Lower leg skin (tissue), 4 donors: ENCODE measurements around the gene SELENOP. TPM values are rescaled to one million over a fixed set of nuclear protein-coding genes. Genes with fewer than 3 reads are reported as not detected.

Source experiments
- DNase-seq, 2 donors: peaks; one replicate each; pipeline ENCODE4 v3.0.0-alpha.2; 2019; ENCODE audit warnings: low spot score in 2 of 2
- H3K4me3 ChIP-seq: fragments of 200-600 bp; sonication (generic); 2 replicates; pipeline ENCODE4 v1.5.1; 2017; ENCODE audit warnings: mild to moderate bottlenecking, low read depth; ENCODE audit not compliant: poor library complexity, severe bottlenecking
- CTCF ChIP-seq, 3 donors: fragments of 450-650 bp; IDR thresholded peaks; one replicate each; pipeline ENCODE4 v1.5.1; 2016; ENCODE audit warnings: antibody characterized with exemption in 3 of 3, mild to moderate bottlenecking in 3 of 3, moderate library complexity in 2 of 3
- POLR2A ChIP-seq, 2 donors: fragments of 450-650 bp; IDR thresholded peaks; one replicate each; pipeline ENCODE4 v1.6.1; 2016 to 2017; ENCODE audit warnings: antibody characterized with exemption in 2 of 2, mild to moderate bottlenecking in 1 of 2, moderate library complexity in 1 of 2
- WGBS, 2 donors: methylation state at CpG; one replicate each; pipeline ENCODE4 v1.1.5; 2018; 5-methylcytosine and 5-hydroxymethylcytosine counted together
- intact Hi-C: fragments of 100-400 bp; cut with DNase I; formaldehyde crosslinking; loops from one replicate; pipeline ENCODE4 v1.15.0; 2023; ENCODE audit warnings: low total_unique reads
- total RNA-seq, 4 donors: library from RNA; depleted of rRNA; stranded (reverse); fragments of >200 nt; gene quantifications; one replicate each; pipeline ENCODE4 v1.1.0, GENCODE V29; 2016

SELENOP gene
- total RNA-seq, 4 donors from 2014 or later, result 217 to 311 (median 223) TPM

DNA sequence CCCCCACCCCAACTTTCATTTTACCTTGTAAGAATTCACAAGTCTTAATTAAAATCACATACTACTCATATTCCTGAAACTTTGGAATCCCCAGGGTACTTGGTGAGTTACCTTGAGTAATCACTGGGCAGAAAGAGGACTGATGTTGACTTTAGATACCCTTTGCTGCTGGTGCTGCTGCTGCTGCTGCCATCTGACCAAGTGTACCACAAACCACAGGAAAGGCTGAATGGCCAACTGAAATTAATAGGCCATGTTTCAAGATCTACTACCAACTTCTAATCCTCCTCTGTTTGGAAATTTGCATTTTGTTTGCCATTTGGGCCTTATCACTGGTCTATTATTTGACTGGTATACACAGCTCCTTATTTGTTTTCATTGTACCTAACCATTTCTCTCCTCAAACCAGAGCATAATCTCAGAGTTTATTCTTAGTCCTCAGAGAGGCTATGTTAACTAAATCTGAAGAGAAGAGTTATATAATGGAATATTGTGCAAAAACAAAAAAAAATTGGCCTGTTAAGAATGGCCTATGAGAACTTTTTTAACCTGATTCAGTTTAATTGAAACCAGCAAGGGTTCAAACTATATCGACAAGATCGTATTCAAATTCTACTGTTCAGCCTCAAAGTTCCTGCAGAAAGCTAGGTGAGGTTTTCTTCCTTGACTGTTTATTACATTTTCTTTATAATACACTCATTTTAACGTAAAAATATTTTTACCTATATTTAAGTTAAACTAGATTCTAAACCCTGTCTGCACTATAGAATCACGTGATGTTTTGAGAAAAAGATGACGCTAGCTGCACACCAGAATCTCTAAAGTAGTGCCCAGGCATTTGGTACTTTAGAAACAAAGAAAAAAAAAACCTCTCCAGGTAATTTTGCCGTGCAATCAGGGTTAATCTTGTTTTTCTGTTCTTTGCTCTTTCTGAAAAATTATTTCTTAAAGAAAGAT lies 13.1 kb downstream of the SELENOP start:
- no peak for DNase-seq
- 86 to 93% methylated on average over 6 of the region's 6 CpGs for WGBS, 2 donors
- TF ChIP-seq POLR2A (IDR thresholded peaks at IDR 0.05) (no peak), CTCF (IDR thresholded peaks at IDR 0.05) (no peak)
- intact Hi-C loops, result no loop called here
- no peak overlapping the region for H3K4me3 ChIP-seq

DNA sequence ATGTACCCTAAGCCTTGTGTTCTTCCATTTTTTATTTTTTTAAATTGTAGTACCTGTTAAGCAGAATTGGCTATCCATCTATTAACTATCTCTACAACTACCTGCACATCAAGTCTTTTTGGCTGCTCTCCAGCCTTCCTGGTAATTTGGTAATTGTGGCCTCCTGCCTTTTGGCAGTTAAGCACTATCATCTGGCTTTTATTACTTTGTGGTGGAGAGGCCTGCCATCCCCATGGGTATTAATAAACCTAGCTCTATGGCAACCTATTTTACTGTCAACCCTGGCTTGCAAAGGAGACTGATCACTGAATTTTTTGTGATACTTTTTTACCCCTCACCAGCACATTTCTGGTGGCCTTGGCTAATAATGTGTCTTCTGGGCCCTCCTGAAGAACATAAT lies 20.5 kb downstream of the SELENOP start:
- no peak for DNase-seq
- intact Hi-C loops, result no loop called here
- TF ChIP-seq CTCF (IDR thresholded peaks at IDR 0.05), result no peak
- no peak overlapping the region for H3K4me3 ChIP-seq

DNA sequence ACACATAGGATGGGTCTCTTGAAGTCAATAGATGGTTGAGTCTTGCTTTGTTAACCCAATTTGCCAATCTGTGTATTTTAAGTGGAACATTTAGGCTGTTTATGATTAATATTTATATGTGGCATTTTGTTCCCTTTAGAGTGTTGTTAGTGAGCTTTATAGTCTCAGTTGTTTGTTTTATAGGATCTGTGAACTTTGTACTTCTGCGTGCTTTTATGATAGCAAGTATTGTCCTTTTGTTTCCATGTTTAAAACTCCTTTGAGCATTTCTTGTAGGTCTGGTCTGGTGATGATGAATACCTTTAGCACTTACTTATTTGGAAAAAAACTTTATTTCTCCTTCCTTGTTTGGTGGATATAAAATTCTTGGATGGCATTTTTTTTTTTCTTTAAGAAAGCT lies 23.8 kb downstream of the SELENOP start:
- intact Hi-C loops, result no loop called here
- no peak overlapping the region for H3K4me3 ChIP-seq
- no peak for DNase-seq
- TF ChIP-seq POLR2A (IDR thresholded peaks at IDR 0.05), result no peak
- TF ChIP-seq CTCF (IDR thresholded peaks at IDR 0.05), result no peak
- 91 to 93% methylated on average over 1 of the region's 1 CpG for WGBS, 2 donors

- no peak for TF ChIP-seq POLR2A (IDR thresholded peaks at IDR 0.05)
- no peak for TF ChIP-seq CTCF (IDR thresholded peaks at IDR 0.05)
- no peak overlapping the region for H3K4me3 ChIP-seq
- DNase-seq, result no peak
- intact Hi-C loops, result no loop called here
Observed at GRCh38 chr5:42787073-42787472, 24.6 kb downstream of the SELENOP start.

GRCh38 chr5:42785756-42786155 lies 25.9 kb downstream of the SELENOP start:
- H3K4me3 ChIP-seq, result no peak overlapping the region
- WGBS, 2 donors, result 94 to 95% methylated on average over 4 of the region's 4 CpGs
- DNase-seq, result no peak
- intact Hi-C loops, result no loop called here
- no peak for TF ChIP-seq CTCF (IDR thresholded peaks at IDR 0.05)
- no peak for TF ChIP-seq POLR2A (IDR thresholded peaks at IDR 0.05)

- TF ChIP-seq POLR2A (IDR thresholded peaks at IDR 0.05), result no peak
- TF ChIP-seq CTCF (IDR thresholded peaks at IDR 0.05), result no peak
- H3K4me3 ChIP-seq, result no peak overlapping the region
- intact Hi-C loops, result no loop called here
- WGBS, 2 donors, result 80 to 91% methylated on average over 1 of the region's 1 CpG
- no peak for DNase-seq
Observed at GRCh38 chr5:42784132-42784531, 27.6 kb downstream of the SELENOP start.
